ENCODE measurements around the gene YPEL5. TPM values are rescaled to one million over a fixed set of nuclear protein-coding genes. Genes with fewer than 3 reads are reported as not detected.

YPEL5 gene
- total and polyA plus RNA-seq, 3 experiments from 2014 or later = 35.7 to 119 (median 38.3) TPM

DNA sequence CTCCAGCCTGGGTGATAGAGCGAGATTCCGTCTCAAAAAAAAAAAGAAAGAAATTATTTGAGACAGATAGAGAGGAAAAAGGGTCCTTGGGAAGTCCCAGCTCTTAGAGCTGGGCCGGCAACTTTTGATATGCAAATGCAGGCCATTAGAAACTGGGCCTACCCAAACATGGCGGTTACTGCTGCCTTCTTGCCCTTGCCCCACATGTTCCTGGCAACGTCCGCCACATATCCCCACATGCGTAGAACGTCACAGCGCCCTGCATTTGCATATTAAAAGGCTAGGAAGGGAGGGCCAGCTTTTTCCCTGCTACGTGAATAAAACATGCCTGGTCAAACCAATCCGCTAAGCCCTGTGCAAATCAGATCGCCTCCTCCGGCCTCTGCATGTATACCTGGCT is 43.8 kb downstream of the YPEL5 start:
- POLR2A ChIA-PET = no interaction called here
- no peak for DNase-seq
- CTCF ChIA-PET = interaction anchor here (1.0 kb wide), 1 partner anchor 521 kb away, joined by 3 read pairs; no protein-coding TSS in a partner anchor
- no peaks in the 10 kb centered on the region for H3K9me3 ChIP-seq (ENCODE audit: low read length)
- no peaks in the 10 kb centered on the region for H3K4me1 Mint-ChIP-seq
- H3K4me1 ChIP-seq (ENCODE audit: insufficient read depth, low read length) = no peaks in the 10 kb centered on the region
- H3K27ac Mint-ChIP-seq = no peak overlapping the region
- no peaks in the 10 kb centered on the region for H3K27me3 ChIP-seq (ENCODE audit: insufficient read depth, low read length, poor library complexity, severe bottlenecking)
- no peak overlapping the region for H3K4me3 Mint-ChIP-seq
- H3K4me3 ChIP-seq (ENCODE audit: low read length) = no peak overlapping the region
- H3K9me3 Mint-ChIP-seq = no peaks in the 10 kb centered on the region
- H3K27me3 Mint-ChIP-seq = peaks cover 0 to 8% of the 10 kb centered on the region in 2 donors
- H3K27ac ChIP-seq (ENCODE audit: low read depth, low read length) = no peak overlapping the region
- H3K36me3 ChIP-seq (ENCODE audit: insufficient read depth, low read length) = no peaks in the 10 kb centered on the region
- H3K36me3 Mint-ChIP-seq = peaks cover 0 to 2% (median 0%) of the 10 kb centered on the region in 3 donors

DNA sequence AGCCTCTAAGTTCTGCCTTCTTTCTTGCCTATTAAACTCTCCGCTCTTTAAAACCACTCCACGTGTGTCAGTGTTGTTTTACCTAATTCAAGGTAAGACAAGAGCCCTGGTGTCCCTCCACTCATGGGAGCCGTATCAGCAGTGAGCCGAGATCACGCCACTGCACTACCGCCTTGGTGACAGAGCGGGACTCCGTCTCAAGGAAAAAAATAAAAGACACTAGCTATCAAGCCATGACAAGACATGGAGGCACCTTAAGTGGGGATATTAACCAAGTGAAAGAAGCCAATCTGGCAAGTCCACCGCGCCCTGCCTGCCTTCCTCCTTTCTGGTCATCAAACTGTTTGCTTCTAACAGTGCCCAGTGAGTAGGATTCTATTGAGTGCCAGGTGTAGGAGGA is 44.3 kb downstream of the YPEL5 start:
- Mint-ChIP-seq H3K4me3 (no peak overlapping the region), H3K9me3 (no peaks in the 10 kb centered on the region), H3K4me1 (no peaks in the 10 kb centered on the region), H3K27me3 (peaks cover 0 to 3% of the 10 kb centered on the region in 2 donors), H3K27ac (no peak overlapping the region), H3K36me3 (peaks cover 0 to 2% (median 0%) of the 10 kb centered on the region in 3 donors)
- ChIA-PET CTCF (no interaction called here), POLR2A (no interaction called here)
- peak overlapping the region; percentile 31 for H3K27ac ChIP-seq (ENCODE audit: low read depth, low read length)
- no peaks in the 10 kb centered on the region for H3K27me3 ChIP-seq (ENCODE audit: insufficient read depth, low read length, poor library complexity, severe bottlenecking)
- no peaks in the 10 kb centered on the region for H3K9me3 ChIP-seq (ENCODE audit: low read length)
- no peak for DNase-seq
- H3K4me1 ChIP-seq (ENCODE audit: insufficient read depth, low read length) = no peaks in the 10 kb centered on the region
- no peaks in the 10 kb centered on the region for H3K36me3 ChIP-seq (ENCODE audit: insufficient read depth, low read length)
- H3K4me3 ChIP-seq (ENCODE audit: low read length) = no peak overlapping the region

GRCh38 chr2:30191819-30192271 is 45.0 kb downstream of the YPEL5 start:
- no peak overlapping the region for H3K27ac Mint-ChIP-seq
- ChIA-PET CTCF (interaction anchor here (2.0 kb wide), 1 partner anchor 520 kb away, joined by 6 read pairs; no protein-coding TSS in a partner anchor), POLR2A (no interaction called here)
- Histone ChIP-seq H3K4me3 (ENCODE audit: low read length) (no peak overlapping the region), H3K36me3 (ENCODE audit: insufficient read depth, low read length) (no peaks in the 10 kb centered on the region), H3K9me3 (ENCODE audit: low read length) (no peaks in the 10 kb centered on the region), H3K27me3 (ENCODE audit: insufficient read depth, low read length, poor library complexity, severe bottlenecking) (no peaks in the 10 kb centered on the region), H3K27ac (ENCODE audit: low read depth, low read length) (peak overlapping the region; percentile 31), H3K4me1 (ENCODE audit: insufficient read depth, low read length) (no peaks in the 10 kb centered on the region)
- no peaks in the 10 kb centered on the region for H3K4me1 Mint-ChIP-seq
- no peaks in the 10 kb centered on the region for H3K9me3 Mint-ChIP-seq
- DNase-seq = no peak
- no peaks in the 10 kb centered on the region for H3K27me3 Mint-ChIP-seq
- no peak overlapping the region for H3K4me3 Mint-ChIP-seq
- peaks cover 0 to 2% (median 0%) of the 10 kb centered on the region in 3 donors for H3K36me3 Mint-ChIP-seq

- no peaks in the 10 kb centered on the region for H3K9me3 Mint-ChIP-seq
- no peak overlapping the region for H3K27ac Mint-ChIP-seq
- H3K27me3 Mint-ChIP-seq = no peaks in the 10 kb centered on the region
- Histone ChIP-seq H3K27me3 (ENCODE audit: insufficient read depth, low read length, poor library complexity, severe bottlenecking) (no peaks in the 10 kb centered on the region), H3K4me3 (ENCODE audit: low read length) (no peak overlapping the region), H3K27ac (ENCODE audit: low read depth, low read length) (no peak overlapping the region), H3K4me1 (ENCODE audit: insufficient read depth, low read length) (no peaks in the 10 kb centered on the region), H3K9me3 (ENCODE audit: low read length) (no peaks in the 10 kb centered on the region), H3K36me3 (ENCODE audit: insufficient read depth, low read length) (no peaks in the 10 kb centered on the region)
- POLR2A ChIA-PET = no interaction called here
- H3K4me1 Mint-ChIP-seq = no peaks in the 10 kb centered on the region
- CTCF ChIA-PET = interaction anchor here (2.0 kb wide), 1 partner anchor 519 kb away, joined by 6 read pairs; no protein-coding TSS in a partner anchor
- H3K4me3 Mint-ChIP-seq = no peak overlapping the region
- no peak for DNase-seq
- H3K36me3 Mint-ChIP-seq = peaks cover 0 to 2% (median 0%) of the 10 kb centered on the region in 3 donors
These were observed 45.5 kb downstream of the YPEL5 start for GRCh38 chr2:30192314-30192713.

- H3K27me3 Mint-ChIP-seq = no peaks in the 10 kb centered on the region
- H3K4me3 ChIP-seq (ENCODE audit: low read length) = no peak overlapping the region
- peaks cover 0 to 2% (median 0%) of the 10 kb centered on the region in 3 donors for H3K36me3 Mint-ChIP-seq
- H3K9me3 ChIP-seq (ENCODE audit: low read length) = no peaks in the 10 kb centered on the region
- POLR2A ChIA-PET = no interaction called here
- peak overlapping the region; percentile 38 for H3K27ac ChIP-seq (ENCODE audit: low read depth, low read length)
- H3K9me3 Mint-ChIP-seq = no peaks in the 10 kb centered on the region
- H3K27ac Mint-ChIP-seq = peak overlapping the region in 1 of 8 donors; percentile 51
- no peaks in the 10 kb centered on the region for H3K4me1 ChIP-seq (ENCODE audit: insufficient read depth, low read length)
- DNase-seq = no peak
- no peaks in the 10 kb centered on the region for H3K27me3 ChIP-seq (ENCODE audit: insufficient read depth, low read length, poor library complexity, severe bottlenecking)
- CTCF ChIA-PET = interaction anchor here (2.0 kb wide), 1 partner anchor 518 kb away, joined by 6 read pairs; no protein-coding TSS in a partner anchor
- H3K4me1 Mint-ChIP-seq = no peaks in the 10 kb centered on the region
- no peak overlapping the region for H3K4me3 Mint-ChIP-seq
- H3K36me3 ChIP-seq (ENCODE audit: insufficient read depth, low read length) = no peaks in the 10 kb centered on the region
These were observed 46.4 kb downstream of the YPEL5 start for GRCh38 chr2:30193104-30193681.

- Mint-ChIP-seq H3K9me3 (no peaks in the 10 kb centered on the region), H3K27ac (no peak overlapping the region), H3K4me1 (no peaks in the 10 kb centered on the region), H3K4me3 (no peak overlapping the region), H3K36me3 (peaks cover 0 to 2% (median 0%) of the 10 kb centered on the region in 3 donors), H3K27me3 (no peaks in the 10 kb centered on the region)
- Histone ChIP-seq H3K27me3 (ENCODE audit: insufficient read depth, low read length, poor library complexity, severe bottlenecking) (no peaks in the 10 kb centered on the region), H3K36me3 (ENCODE audit: insufficient read depth, low read length) (no peaks in the 10 kb centered on the region), H3K4me1 (ENCODE audit: insufficient read depth, low read length) (no peaks in the 10 kb centered on the region), H3K9me3 (ENCODE audit: low read length) (no peaks in the 10 kb centered on the region), H3K27ac (ENCODE audit: low read depth, low read length) (no peak overlapping the region), H3K4me3 (ENCODE audit: low read length) (no peak overlapping the region)
- no peak for DNase-seq
- POLR2A ChIA-PET = no interaction called here
- CTCF ChIA-PET = interaction anchor here (1.1 to 1.3 kb wide), 2 partner anchors 9 to 517 kb away, joined by 3 to 4 read pairs; no protein-coding TSS in a partner anchor
These were observed 47.6 kb downstream of the YPEL5 start for GRCh38 chr2:30194421-30194820.

GRCh38 chr2:30195016-30195415 is 48.2 kb downstream of the YPEL5 start:
- H3K36me3 Mint-ChIP-seq = peaks cover 0 to 2% (median 0%) of the 10 kb centered on the region in 3 donors
- H3K27ac Mint-ChIP-seq = peak overlapping the region in 2 of 8 donors; percentile 48 to 73
- H3K4me3 Mint-ChIP-seq = no peak overlapping the region
- no peaks in the 10 kb centered on the region for H3K27me3 Mint-ChIP-seq
- ChIA-PET POLR2A (no interaction called here), CTCF (interaction anchor here (1.1 to 1.3 kb wide), 2 partner anchors 9 to 517 kb away, joined by 3 to 4 read pairs; no protein-coding TSS in a partner anchor)
- Histone ChIP-seq H3K4me1 (ENCODE audit: insufficient read depth, low read length) (no peaks in the 10 kb centered on the region), H3K27me3 (ENCODE audit: insufficient read depth, low read length, poor library complexity, severe bottlenecking) (no peaks in the 10 kb centered on the region), H3K9me3 (ENCODE audit: low read length) (no peaks in the 10 kb centered on the region), H3K36me3 (ENCODE audit: insufficient read depth, low read length) (no peaks in the 10 kb centered on the region), H3K4me3 (ENCODE audit: low read length) (no peak overlapping the region), H3K27ac (ENCODE audit: low read depth, low read length) (no peak overlapping the region)
- no peaks in the 10 kb centered on the region for H3K9me3 Mint-ChIP-seq
- DNase-seq = no peak
- peaks cover 0 to under 1% (median 0%) of the 10 kb centered on the region in 3 donors for H3K4me1 Mint-ChIP-seq

DNA sequence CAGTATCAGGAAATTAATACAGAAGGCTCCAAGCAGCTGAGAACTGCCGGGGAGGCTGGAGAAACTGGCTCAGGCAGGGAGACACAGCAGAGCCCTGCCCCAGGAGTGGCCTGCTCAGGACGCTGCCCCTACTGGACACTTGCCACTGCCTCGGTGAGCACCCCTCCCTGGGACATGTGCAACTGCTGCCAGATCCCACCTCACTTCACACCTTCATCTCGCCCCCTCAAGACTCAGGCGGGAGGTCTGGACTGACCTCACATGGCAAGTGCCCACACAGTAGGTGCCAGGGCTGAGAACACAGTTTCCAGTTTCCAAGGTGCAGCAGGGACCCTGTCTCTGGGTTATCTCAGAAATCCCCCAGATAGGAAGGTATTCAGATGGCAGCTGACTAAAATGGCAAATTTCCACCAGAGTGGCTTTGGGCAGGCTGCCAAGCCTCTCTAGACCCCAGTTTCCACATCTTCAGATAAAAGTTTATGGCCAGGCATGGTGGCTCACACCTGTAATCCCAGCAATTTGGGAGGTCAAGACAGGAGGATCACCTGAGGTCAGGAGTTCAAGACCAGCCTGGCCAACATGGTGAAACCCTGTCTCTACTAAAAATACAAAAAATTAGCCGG is 50.9 kb downstream of the YPEL5 start:
- no peaks in the 10 kb centered on the region for H3K9me3 Mint-ChIP-seq
- no peak overlapping the region for H3K4me3 Mint-ChIP-seq
- no peak overlapping the region for H3K27ac Mint-ChIP-seq
- Histone ChIP-seq H3K27ac (ENCODE audit: low read depth, low read length) (no peak overlapping the region), H3K36me3 (ENCODE audit: insufficient read depth, low read length) (no peaks in the 10 kb centered on the region), H3K4me3 (ENCODE audit: low read length) (no peak overlapping the region), H3K9me3 (ENCODE audit: low read length) (no peaks in the 10 kb centered on the region), H3K27me3 (ENCODE audit: insufficient read depth, low read length, poor library complexity, severe bottlenecking) (no peaks in the 10 kb centered on the region), H3K4me1 (ENCODE audit: insufficient read depth, low read length) (no peaks in the 10 kb centered on the region)
- no peak for DNase-seq
- ChIA-PET POLR2A (no interaction called here), CTCF (no interaction called here)
- peaks cover 0 to 4% (median 0%) of the 10 kb centered on the region in 3 donors for H3K4me1 Mint-ChIP-seq
- H3K36me3 Mint-ChIP-seq = no peaks in the 10 kb centered on the region
- H3K27me3 Mint-ChIP-seq = no peaks in the 10 kb centered on the region
